ENCODE measurements around the gene LHX2.
"Not testable (repeated sequence)": the region's sequence is repeated elsewhere in the genome, so short reads cannot be mapped to it uniquely, and the experiment has no call there.

LHX2 gene

GRCh38 chr9:123974471-123974870 lies 37.1 kb upstream of the LHX2 start:
- no peak for DNase-seq (ENCODE audit: low read depth, low spot score)
- H3K4me1 ChIP-seq (ENCODE audit: insufficient read depth, insufficient read length) = peaks cover 8% of the 10 kb centered on the region
- H3K9me3 ChIP-seq (ENCODE audit: insufficient read depth, low read length) = peaks cover 19% of the 10 kb centered on the region
- no peaks in the 10 kb centered on the region for H3K36me3 ChIP-seq (ENCODE audit: insufficient read depth, insufficient read length, low read length)
- H3K27me3 ChIP-seq (ENCODE audit: insufficient read depth, insufficient read length) = peaks cover 5% of the 10 kb centered on the region
- TF ChIP-seq SUZ12 (IDR thresholded peaks at IDR 0.05; ENCODE audit: extremely low read depth, insufficient read depth, insufficient read length) (no peak), YY1 (IDR thresholded peaks at IDR 0.05; ENCODE audit: insufficient read depth, insufficient read length) (no peak), ZNF274 (IDR thresholded peaks at IDR 0.05; ENCODE audit: low read depth, low read length) (no peak)
- no peak overlapping the region for H3K9ac ChIP-seq (ENCODE audit: insufficient read length, low read depth)
- H3K4me3 ChIP-seq (ENCODE audit: insufficient read length, low read depth) = no peak overlapping the region

- no peak overlapping the region for H3K9ac ChIP-seq (ENCODE audit: insufficient read length, low read depth)
- H3K27me3 ChIP-seq (ENCODE audit: insufficient read depth, insufficient read length) = peaks cover 9% of the 10 kb centered on the region
- H3K9me3 ChIP-seq (ENCODE audit: insufficient read depth, low read length) = peaks cover 19% of the 10 kb centered on the region
- peaks cover 6% of the 10 kb centered on the region for H3K4me1 ChIP-seq (ENCODE audit: insufficient read depth, insufficient read length)
- TF ChIP-seq SUZ12 (IDR thresholded peaks at IDR 0.05; ENCODE audit: extremely low read depth, insufficient read depth, insufficient read length) (no peak), YY1 (IDR thresholded peaks at IDR 0.05; ENCODE audit: insufficient read depth, insufficient read length) (no peak), ZNF274 (IDR thresholded peaks at IDR 0.05; ENCODE audit: low read depth, low read length) (no peak)
- H3K4me3 ChIP-seq (ENCODE audit: insufficient read length, low read depth) = no peak overlapping the region
- no peaks in the 10 kb centered on the region for H3K36me3 ChIP-seq (ENCODE audit: insufficient read depth, insufficient read length, low read length)
- DNase-seq (ENCODE audit: low read depth, low spot score) = no peak
Observed at GRCh38 chr9:123975871-123976270, 35.7 kb upstream of the LHX2 start.

GRCh38 chr9:123976579-123976978 lies 35.0 kb upstream of the LHX2 start:
- H3K9ac ChIP-seq (ENCODE audit: insufficient read length, low read depth); H3K4me3 ChIP-seq (ENCODE audit: insufficient read length, low read depth); H3K4me1 ChIP-seq (ENCODE audit: insufficient read depth, insufficient read length); DNase-seq (ENCODE audit: low read depth, low spot score); H3K36me3 ChIP-seq (ENCODE audit: insufficient read depth, insufficient read length, low read length): not testable (repeated sequence)
- peaks cover 19% of the 10 kb centered on the region for H3K9me3 ChIP-seq (ENCODE audit: insufficient read depth, low read length)
- H3K27me3 ChIP-seq (ENCODE audit: insufficient read depth, insufficient read length) = peaks cover 13% of the 10 kb centered on the region

- no peak overlapping the region for H3K4me3 ChIP-seq (ENCODE audit: insufficient read length, low read depth)
- no peaks in the 10 kb centered on the region for H3K36me3 ChIP-seq (ENCODE audit: insufficient read depth, insufficient read length, low read length)
- peaks cover 3% of the 10 kb centered on the region for H3K4me1 ChIP-seq (ENCODE audit: insufficient read depth, insufficient read length)
- TF ChIP-seq SUZ12 (IDR thresholded peaks at IDR 0.05; ENCODE audit: extremely low read depth, insufficient read depth, insufficient read length) (no peak), YY1 (IDR thresholded peaks at IDR 0.05; ENCODE audit: insufficient read depth, insufficient read length) (no peak), ZNF274 (IDR thresholded peaks at IDR 0.05; ENCODE audit: low read depth, low read length) (no peak)
- H3K9me3 ChIP-seq (ENCODE audit: insufficient read depth, low read length) = no peaks in the 10 kb centered on the region
- H3K27me3 ChIP-seq (ENCODE audit: insufficient read depth, insufficient read length) = peaks cover 13% of the 10 kb centered on the region
- no peak for DNase-seq (ENCODE audit: low read depth, low spot score)
- no peak overlapping the region for H3K9ac ChIP-seq (ENCODE audit: insufficient read length, low read depth)
Observed at GRCh38 chr9:123978981-123979380, 32.6 kb upstream of the LHX2 start.

- no peaks in the 10 kb centered on the region for H3K9me3 ChIP-seq (ENCODE audit: insufficient read depth, low read length)
- no peak for DNase-seq (ENCODE audit: low read depth, low spot score)
- TF ChIP-seq ZNF274 (IDR thresholded peaks at IDR 0.05; ENCODE audit: low read depth, low read length) = no peak
- no peak for TF ChIP-seq YY1 (IDR thresholded peaks at IDR 0.05; ENCODE audit: insufficient read depth, insufficient read length)
- TF ChIP-seq SUZ12 (IDR thresholded peaks at IDR 0.05; ENCODE audit: extremely low read depth, insufficient read depth, insufficient read length) = no peak
- H3K36me3 ChIP-seq (ENCODE audit: insufficient read depth, insufficient read length, low read length) = no peaks in the 10 kb centered on the region
- H3K4me3 ChIP-seq (ENCODE audit: insufficient read length, low read depth) = no peak overlapping the region
- no peaks in the 10 kb centered on the region for H3K4me1 ChIP-seq (ENCODE audit: insufficient read depth, insufficient read length)
- no peak overlapping the region for H3K9ac ChIP-seq (ENCODE audit: insufficient read length, low read depth)
- peaks cover 16% of the 10 kb centered on the region for H3K27me3 ChIP-seq (ENCODE audit: insufficient read depth, insufficient read length)
Observed at GRCh38 chr9:123982535-123982934, 29.0 kb upstream of the LHX2 start.

- no peak for DNase-seq (ENCODE audit: low read depth, low spot score)
- Histone ChIP-seq H3K9me3 (ENCODE audit: insufficient read depth, low read length) (no peaks in the 10 kb centered on the region), H3K4me3 (ENCODE audit: insufficient read length, low read depth) (no peak overlapping the region), H3K36me3 (ENCODE audit: insufficient read depth, insufficient read length, low read length) (no peaks in the 10 kb centered on the region), H3K4me1 (ENCODE audit: insufficient read depth, insufficient read length) (no peaks in the 10 kb centered on the region), H3K27me3 (ENCODE audit: insufficient read depth, insufficient read length) (peaks cover 20% of the 10 kb centered on the region), H3K9ac (ENCODE audit: insufficient read length, low read depth) (no peak overlapping the region)
- TF ChIP-seq SUZ12 (IDR thresholded peaks at IDR 0.05; ENCODE audit: extremely low read depth, insufficient read depth, insufficient read length) = no peak
- no peak for TF ChIP-seq ZNF274 (IDR thresholded peaks at IDR 0.05; ENCODE audit: low read depth, low read length)
- TF ChIP-seq YY1 (IDR thresholded peaks at IDR 0.05; ENCODE audit: insufficient read depth, insufficient read length) = no peak
Observed at GRCh38 chr9:123983047-123983446, 28.5 kb upstream of the LHX2 start.

- H3K9ac ChIP-seq (ENCODE audit: insufficient read length, low read depth) = no peak overlapping the region
- no peak overlapping the region for H3K4me3 ChIP-seq (ENCODE audit: insufficient read length, low read depth)
- H3K9me3 ChIP-seq (ENCODE audit: insufficient read depth, low read length) = no peaks in the 10 kb centered on the region
- TF ChIP-seq SUZ12 (IDR thresholded peaks at IDR 0.05; ENCODE audit: extremely low read depth, insufficient read depth, insufficient read length) (no peak), YY1 (IDR thresholded peaks at IDR 0.05; ENCODE audit: insufficient read depth, insufficient read length) (no peak), ZNF274 (IDR thresholded peaks at IDR 0.05; ENCODE audit: low read depth, low read length) (no peak)
- no peak for DNase-seq (ENCODE audit: low read depth, low spot score)
- no peaks in the 10 kb centered on the region for H3K4me1 ChIP-seq (ENCODE audit: insufficient read depth, insufficient read length)
- H3K36me3 ChIP-seq (ENCODE audit: insufficient read depth, insufficient read length, low read length) = no peaks in the 10 kb centered on the region
- peaks cover 20% of the 10 kb centered on the region for H3K27me3 ChIP-seq (ENCODE audit: insufficient read depth, insufficient read length)
Observed at GRCh38 chr9:123984802-123985201, 26.8 kb upstream of the LHX2 start.

- no peak for TF ChIP-seq SUZ12 (IDR thresholded peaks at IDR 0.05; ENCODE audit: extremely low read depth, insufficient read depth, insufficient read length)
- no peak for TF ChIP-seq YY1 (IDR thresholded peaks at IDR 0.05; ENCODE audit: insufficient read depth, insufficient read length)
- TF ChIP-seq ZNF274 (IDR thresholded peaks at IDR 0.05; ENCODE audit: low read depth, low read length) = no peak
Observed at GRCh38 chr9:123985869-123986268, 25.7 kb upstream of the LHX2 start.

More at GRCh38 chr9:123985869-123986268, 25.7 kb upstream of the LHX2 start:
- no peaks in the 10 kb centered on the region for H3K4me1 ChIP-seq (ENCODE audit: insufficient read depth, insufficient read length)
- DNase-seq (ENCODE audit: low read depth, low spot score) = no peak
- H3K27me3 ChIP-seq (ENCODE audit: insufficient read depth, insufficient read length) = peaks cover 19% of the 10 kb centered on the region
- no peaks in the 10 kb centered on the region for H3K9me3 ChIP-seq (ENCODE audit: insufficient read depth, low read length)
- H3K36me3 ChIP-seq (ENCODE audit: insufficient read depth, insufficient read length, low read length) = no peaks in the 10 kb centered on the region
- no peak overlapping the region for H3K9ac ChIP-seq (ENCODE audit: insufficient read length, low read depth)
- H3K4me3 ChIP-seq (ENCODE audit: insufficient read length, low read depth) = no peak overlapping the region
